HFFc6 (cell line): ENCODE measurements around the gene EPGN. TPM values are rescaled to one million over a fixed set of nuclear protein-coding genes. Genes with fewer than 3 reads are reported as not detected.

Source experiments
- DNase-seq: peaks from one replicate; pipeline ENCODE4 v3.0.0-alpha.2; 2018
- H3K27ac Mint-ChIP-seq: 2 replicates; pipeline ENCODE4 v1.8.0; 2020; ENCODE audit warnings: mild to moderate bottlenecking, mixed read lengths
- H3K27me3 Mint-ChIP-seq: 2 replicates; pipeline ENCODE4 v1.8.0; 2021; ENCODE audit warnings: mild to moderate bottlenecking, moderate library complexity, mixed read lengths; ENCODE audit not compliant: insufficient read depth
- H3K36me3 Mint-ChIP-seq: 2 replicates; pipeline ENCODE4 v1.8.0; 2021; ENCODE audit warnings: low read depth, mixed read lengths
- H3K4me1 Mint-ChIP-seq: 2 replicates; pipeline ENCODE4 v1.8.0; 2020; ENCODE audit warnings: low read depth, mixed read lengths
- H3K4me3 Mint-ChIP-seq: 2 replicates; pipeline ENCODE4 v1.8.0; 2020; ENCODE audit warnings: mild to moderate bottlenecking, moderate library complexity, mixed read lengths
- H3K9me3 Mint-ChIP-seq: 2 replicates; pipeline ENCODE4 v1.8.0; 2020; ENCODE audit warnings: mild to moderate bottlenecking, mixed read lengths
- total RNA-seq, 6 experiments: library from RNA; stranded (reverse); fragmentation: NEBNext Ultra II Directional; extraction: Animal tissue kit (Norgen Biotek cat#: 25700); gene quantifications; 2 replicates in 1 of 6; 3 replicates in 5 of 6; pipeline ENCODE4 v1.2.3, GENCODE V29; 2021
- TF ChIP-seq, protein P1 (sequence below): fragments of 200-600 bp; sonication (generic); IDR thresholded peaks from 2 replicates; pipeline ENCODE4 v1.5.0; 2021; ENCODE audit warnings: antibody characterized with exemption, mild to moderate bottlenecking

EPGN gene
- total RNA-seq, 6 experiments from 2014 or later: 0.33 to 3.3 (median 0.71) TPM; not detected in 1

DNA sequence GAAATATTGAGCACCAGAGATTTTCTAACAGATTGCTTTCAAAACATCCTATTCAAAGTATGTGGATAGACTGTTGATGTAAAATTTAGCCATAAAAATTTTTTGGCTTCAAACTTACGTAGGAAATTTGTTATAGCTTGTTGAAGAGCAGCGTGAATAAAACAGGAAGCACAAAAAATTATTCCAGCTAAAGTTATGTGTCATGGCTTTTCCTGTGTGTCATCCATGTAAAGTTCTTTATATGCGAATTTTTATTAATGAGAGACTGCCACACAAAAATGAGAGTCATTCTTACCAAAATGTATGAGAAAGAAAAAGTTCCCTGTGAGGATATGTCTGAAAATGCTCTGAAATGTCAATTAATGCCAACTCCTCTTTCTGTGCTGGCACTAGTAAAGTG is 19.5 kb downstream of the EPGN start:
- TF ChIP-seq, protein P1, sequence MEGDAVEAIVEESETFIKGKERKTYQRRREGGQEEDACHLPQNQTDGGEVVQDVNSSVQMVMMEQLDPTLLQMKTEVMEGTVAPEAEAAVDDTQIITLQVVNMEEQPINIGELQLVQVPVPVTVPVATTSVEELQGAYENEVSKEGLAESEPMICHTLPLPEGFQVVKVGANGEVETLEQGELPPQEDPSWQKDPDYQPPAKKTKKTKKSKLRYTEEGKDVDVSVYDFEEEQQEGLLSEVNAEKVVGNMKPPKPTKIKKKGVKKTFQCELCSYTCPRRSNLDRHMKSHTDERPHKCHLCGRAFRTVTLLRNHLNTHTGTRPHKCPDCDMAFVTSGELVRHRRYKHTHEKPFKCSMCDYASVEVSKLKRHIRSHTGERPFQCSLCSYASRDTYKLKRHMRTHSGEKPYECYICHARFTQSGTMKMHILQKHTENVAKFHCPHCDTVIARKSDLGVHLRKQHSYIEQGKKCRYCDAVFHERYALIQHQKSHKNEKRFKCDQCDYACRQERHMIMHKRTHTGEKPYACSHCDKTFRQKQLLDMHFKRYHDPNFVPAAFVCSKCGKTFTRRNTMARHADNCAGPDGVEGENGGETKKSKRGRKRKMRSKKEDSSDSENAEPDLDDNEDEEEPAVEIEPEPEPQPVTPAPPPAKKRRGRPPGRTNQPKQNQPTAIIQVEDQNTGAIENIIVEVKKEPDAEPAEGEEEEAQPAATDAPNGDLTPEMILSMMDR: no peak
- Mint-ChIP-seq H3K4me3 (peak overlapping the region; percentile 76), H3K27me3 (no peaks in the 10 kb centered on the region; the same call in 1 of the 2 replicates), H3K9me3 (peaks cover 11% of the 10 kb centered on the region), H3K4me1 (peaks cover 45% of the 10 kb centered on the region), H3K27ac (peak overlapping the region; percentile 66), H3K36me3 (peaks cover 26% of the 10 kb centered on the region)
- DNase-seq: peak; percentile 25

GRCh38 chr4:74328501-74328900 is 20.2 kb downstream of the EPGN start:
- Mint-ChIP-seq H3K27ac (peak overlapping the region; percentile 66), H3K27me3 (no peaks in the 10 kb centered on the region; the same call in 1 of the 2 replicates), H3K4me3 (0 out of 2 replicates have a peak overlapping the region, but pooled peaks have one; percentile 4), H3K36me3 (peaks cover 26% of the 10 kb centered on the region), H3K4me1 (peaks cover 45% of the 10 kb centered on the region), H3K9me3 (peaks cover 11% of the 10 kb centered on the region)
- TF ChIP-seq, protein P1: no peak
- DNase-seq: peak; percentile 66

DNA sequence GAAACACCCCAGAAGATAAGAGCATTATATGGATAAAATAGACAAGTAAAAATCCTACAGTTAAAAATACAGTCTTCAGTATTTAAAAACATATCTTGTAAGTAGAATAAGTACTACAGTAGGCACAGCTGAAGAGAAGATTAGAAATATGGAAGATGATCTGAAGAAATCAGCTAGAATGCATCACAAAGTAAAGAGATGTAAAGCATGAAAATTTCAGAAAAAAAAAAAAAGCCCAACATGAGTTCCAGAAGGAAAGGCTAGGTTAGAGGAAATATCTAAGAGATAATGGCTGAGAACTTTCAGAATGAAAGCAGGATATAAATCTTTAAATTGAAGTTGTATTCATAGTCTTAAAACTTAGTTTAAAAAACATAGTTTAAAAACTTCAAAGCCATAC is 21.0 kb downstream of the EPGN start:
- H3K36me3 Mint-ChIP-seq: peaks cover 31% of the 10 kb centered on the region
- H3K4me1 Mint-ChIP-seq: peaks cover 42% of the 10 kb centered on the region
- TF ChIP-seq, protein P1: no peak
- no peak for DNase-seq
- peak overlapping the region; percentile 66 for H3K27ac Mint-ChIP-seq
- no peaks in the 10 kb centered on the region; the same call in 1 of the 2 replicates for H3K27me3 Mint-ChIP-seq
- peaks cover 11% of the 10 kb centered on the region for H3K9me3 Mint-ChIP-seq
- no peak overlapping the region for H3K4me3 Mint-ChIP-seq

DNA sequence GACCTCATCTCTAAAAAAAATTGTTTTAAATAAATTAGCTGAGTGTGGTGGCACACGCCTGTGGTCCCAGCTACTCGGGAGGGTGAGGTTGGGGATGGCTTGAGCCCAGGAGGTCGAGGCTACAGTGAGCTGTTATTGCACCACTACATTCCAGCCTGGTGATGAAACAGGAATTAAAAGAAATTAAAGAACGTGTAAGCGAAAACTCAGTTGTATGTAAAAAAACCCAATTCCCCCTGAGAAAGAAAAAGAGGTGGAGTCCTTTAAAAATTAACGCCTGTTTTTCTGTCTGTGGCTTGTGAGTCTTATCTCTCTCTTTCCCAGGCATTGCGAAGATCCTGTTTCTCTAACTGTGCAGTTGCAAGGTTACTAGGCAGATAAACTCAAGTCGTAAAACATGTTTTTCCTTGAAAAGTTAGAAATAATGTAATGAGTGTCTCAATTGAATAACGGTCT is 22.1 kb downstream of the EPGN start:
- no peak overlapping the region for H3K4me3 Mint-ChIP-seq
- H3K27ac Mint-ChIP-seq: no peak overlapping the region
- TF ChIP-seq, protein P1: no peak
- H3K4me1 Mint-ChIP-seq: peaks cover 41% of the 10 kb centered on the region
- peaks cover 40% of the 10 kb centered on the region for H3K36me3 Mint-ChIP-seq
- no peaks in the 10 kb centered on the region; the same call in 1 of the 2 replicates for H3K27me3 Mint-ChIP-seq
- DNase-seq: no peak
- peaks cover 11% of the 10 kb centered on the region for H3K9me3 Mint-ChIP-seq

DNA sequence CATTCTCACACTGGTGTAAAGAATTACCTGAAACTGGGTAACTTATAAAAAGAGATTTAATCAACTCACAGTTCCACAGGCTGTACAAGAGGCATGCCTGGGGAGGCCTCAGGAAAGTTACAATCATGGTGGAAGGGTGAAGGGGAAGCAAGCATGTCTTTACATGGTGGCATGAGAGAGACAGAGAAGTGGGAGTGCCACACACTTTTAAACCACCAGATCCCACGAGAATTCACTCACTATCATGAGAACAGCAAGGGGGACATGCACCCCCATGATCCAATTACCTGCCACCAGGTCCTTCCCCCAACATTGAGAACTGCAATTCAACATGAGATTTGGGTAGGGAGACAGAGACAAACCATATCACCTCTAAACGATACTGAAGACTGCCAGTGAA is 23.0 kb downstream of the EPGN start:
- Mint-ChIP-seq H3K27ac (no peak overlapping the region), H3K36me3 (peaks cover 43% of the 10 kb centered on the region), H3K4me1 (peaks cover 41% of the 10 kb centered on the region), H3K9me3 (peaks cover 11% of the 10 kb centered on the region), H3K27me3 (no peaks in the 10 kb centered on the region; the same call in 1 of the 2 replicates), H3K4me3 (no peak overlapping the region)
- no peak for DNase-seq
- TF ChIP-seq, protein P1: no peak

- TF ChIP-seq, protein P1: no peak
- H3K9me3 Mint-ChIP-seq: peaks cover 11% of the 10 kb centered on the region
- no peak overlapping the region for H3K27ac Mint-ChIP-seq
- H3K36me3 Mint-ChIP-seq: peaks cover 43% of the 10 kb centered on the region
- H3K4me3 Mint-ChIP-seq: no peak overlapping the region
- no peaks in the 10 kb centered on the region; the same call in 1 of the 2 replicates for H3K27me3 Mint-ChIP-seq
- peaks cover 40% of the 10 kb centered on the region for H3K4me1 Mint-ChIP-seq
- no peak for DNase-seq
Observed at GRCh38 chr4:74331944-74332343, 23.7 kb downstream of the EPGN start.
